Measurements from ENCODE around the gene CHAD. TPM values are rescaled to one million over a fixed set of nuclear protein-coding genes. Genes with fewer than 3 reads are reported as not detected.

CHAD gene
- total RNA-seq, 1 experiment from 2014 or later, result 0.09 TPM

DNA sequence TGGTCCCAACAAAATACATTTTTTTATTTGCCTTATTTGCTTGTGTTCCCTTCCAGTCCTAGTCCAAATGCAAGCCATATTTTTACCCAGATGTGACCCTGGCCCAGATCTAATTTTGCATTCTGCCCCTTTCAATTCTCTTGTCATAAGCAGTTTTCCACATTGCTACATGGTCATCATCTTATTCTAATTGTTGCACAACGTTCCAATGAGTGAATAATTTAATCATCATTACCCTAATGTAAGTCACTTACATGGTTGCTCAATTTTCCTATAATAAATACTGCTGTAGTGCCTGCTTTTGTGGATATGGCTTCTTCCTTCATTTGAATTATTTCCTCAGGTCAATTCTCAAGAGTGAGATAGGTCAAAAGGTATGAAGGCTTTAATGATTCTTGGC lies 22.8 kb upstream of the CHAD start:
- Mint-ChIP-seq H3K27me3 (ENCODE audit: low read depth) (no peaks in the 10 kb centered on the region), H3K27ac (no peak overlapping the region), H3K36me3 (no peaks in the 10 kb centered on the region), H3K4me3 (no peak overlapping the region), H3K9me3 (no peaks in the 10 kb centered on the region), H3K4me1 (no peaks in the 10 kb centered on the region)
- ChIA-PET POLR2A (no interaction called here), CTCF (interaction anchor here (1.8 kb wide), 1 partner anchor 10 kb away, joined by 6 read pairs; no protein-coding TSS in a partner anchor)
- DNase-seq (ENCODE audit: low spot score) (no peak), ATAC-seq (no peak)
- TF ChIP-seq, protein P1, sequence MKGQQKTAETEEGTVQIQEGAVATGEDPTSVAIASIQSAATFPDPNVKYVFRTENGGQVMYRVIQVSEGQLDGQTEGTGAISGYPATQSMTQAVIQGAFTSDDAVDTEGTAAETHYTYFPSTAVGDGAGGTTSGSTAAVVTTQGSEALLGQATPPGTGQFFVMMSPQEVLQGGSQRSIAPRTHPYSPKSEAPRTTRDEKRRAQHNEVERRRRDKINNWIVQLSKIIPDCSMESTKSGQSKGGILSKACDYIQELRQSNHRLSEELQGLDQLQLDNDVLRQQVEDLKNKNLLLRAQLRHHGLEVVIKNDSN (CRISPR knock-in tag; IDR thresholded peaks at IDR 0.05), result no peak
- TF ChIP-seq NR3C1 (CRISPR knock-in tag; conservative IDR thresholded peaks at IDR 0.05; ENCODE audit: low read depth), result no peak
- TF ChIP-seq, protein P2, sequence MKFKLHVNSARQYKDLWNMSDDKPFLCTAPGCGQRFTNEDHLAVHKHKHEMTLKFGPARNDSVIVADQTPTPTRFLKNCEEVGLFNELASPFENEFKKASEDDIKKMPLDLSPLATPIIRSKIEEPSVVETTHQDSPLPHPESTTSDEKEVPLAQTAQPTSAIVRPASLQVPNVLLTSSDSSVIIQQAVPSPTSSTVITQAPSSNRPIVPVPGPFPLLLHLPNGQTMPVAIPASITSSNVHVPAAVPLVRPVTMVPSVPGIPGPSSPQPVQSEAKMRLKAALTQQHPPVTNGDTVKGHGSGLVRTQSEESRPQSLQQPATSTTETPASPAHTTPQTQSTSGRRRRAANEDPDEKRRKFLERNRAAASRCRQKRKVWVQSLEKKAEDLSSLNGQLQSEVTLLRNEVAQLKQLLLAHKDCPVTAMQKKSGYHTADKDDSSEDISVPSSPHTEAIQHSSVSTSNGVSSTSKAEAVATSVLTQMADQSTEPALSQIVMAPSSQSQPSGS (CRISPR knock-in tag; IDR thresholded peaks at IDR 0.05; ENCODE audit: borderline replicate concordance, low read depth), result no peak
- TF ChIP-seq, protein P3, sequence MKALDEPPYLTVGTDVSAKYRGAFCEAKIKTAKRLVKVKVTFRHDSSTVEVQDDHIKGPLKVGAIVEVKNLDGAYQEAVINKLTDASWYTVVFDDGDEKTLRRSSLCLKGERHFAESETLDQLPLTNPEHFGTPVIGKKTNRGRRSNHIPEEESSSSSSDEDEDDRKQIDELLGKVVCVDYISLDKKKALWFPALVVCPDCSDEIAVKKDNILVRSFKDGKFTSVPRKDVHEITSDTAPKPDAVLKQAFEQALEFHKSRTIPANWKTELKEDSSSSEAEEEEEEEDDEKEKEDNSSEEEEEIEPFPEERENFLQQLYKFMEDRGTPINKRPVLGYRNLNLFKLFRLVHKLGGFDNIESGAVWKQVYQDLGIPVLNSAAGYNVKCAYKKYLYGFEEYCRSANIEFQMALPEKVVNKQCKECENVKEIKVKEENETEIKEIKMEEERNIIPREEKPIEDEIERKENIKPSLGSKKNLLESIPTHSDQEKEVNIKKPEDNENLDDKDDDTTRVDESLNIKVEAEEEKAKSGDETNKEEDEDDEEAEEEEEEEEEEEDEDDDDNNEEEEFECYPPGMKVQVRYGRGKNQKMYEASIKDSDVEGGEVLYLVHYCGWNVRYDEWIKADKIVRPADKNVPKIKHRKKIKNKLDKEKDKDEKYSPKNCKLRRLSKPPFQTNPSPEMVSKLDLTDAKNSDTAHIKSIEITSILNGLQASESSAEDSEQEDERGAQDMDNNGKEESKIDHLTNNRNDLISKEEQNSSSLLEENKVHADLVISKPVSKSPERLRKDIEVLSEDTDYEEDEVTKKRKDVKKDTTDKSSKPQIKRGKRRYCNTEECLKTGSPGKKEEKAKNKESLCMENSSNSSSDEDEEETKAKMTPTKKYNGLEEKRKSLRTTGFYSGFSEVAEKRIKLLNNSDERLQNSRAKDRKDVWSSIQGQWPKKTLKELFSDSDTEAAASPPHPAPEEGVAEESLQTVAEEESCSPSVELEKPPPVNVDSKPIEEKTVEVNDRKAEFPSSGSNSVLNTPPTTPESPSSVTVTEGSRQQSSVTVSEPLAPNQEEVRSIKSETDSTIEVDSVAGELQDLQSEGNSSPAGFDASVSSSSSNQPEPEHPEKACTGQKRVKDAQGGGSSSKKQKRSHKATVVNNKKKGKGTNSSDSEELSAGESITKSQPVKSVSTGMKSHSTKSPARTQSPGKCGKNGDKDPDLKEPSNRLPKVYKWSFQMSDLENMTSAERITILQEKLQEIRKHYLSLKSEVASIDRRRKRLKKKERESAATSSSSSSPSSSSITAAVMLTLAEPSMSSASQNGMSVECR (CRISPR knock-in tag; IDR thresholded peaks at IDR 0.05; ENCODE audit: borderline replicate concordance), result no peak
- no peak for TF ChIP-seq CREB1 (CRISPR knock-in tag; IDR thresholded peaks at IDR 0.05)
- no peak for TF ChIP-seq NFYB (CRISPR knock-in tag; conservative IDR thresholded peaks at IDR 0.05; ENCODE audit: low read depth)

DNA sequence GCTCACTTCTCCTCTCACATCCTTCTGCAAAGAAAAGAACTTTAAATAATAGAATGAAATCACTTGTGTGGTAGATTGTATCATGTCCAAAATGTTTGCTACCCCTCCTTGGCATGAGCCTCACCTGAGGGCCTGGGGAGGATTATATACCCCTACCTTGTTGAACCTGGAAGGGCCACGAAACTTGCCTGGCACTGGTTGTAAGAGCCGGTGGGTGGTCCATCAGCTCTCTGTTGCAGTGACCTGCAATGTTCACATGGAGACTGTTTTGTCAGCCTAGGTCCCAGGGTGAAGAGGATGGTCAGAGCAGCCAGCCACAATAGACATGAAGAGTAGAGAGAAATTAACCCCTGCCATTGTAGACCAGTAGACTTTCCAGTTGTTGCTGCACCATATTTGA lies 20.2 kb upstream of the CHAD start:
- Mint-ChIP-seq H3K27me3 (ENCODE audit: low read depth) (no peaks in the 10 kb centered on the region), H3K9me3 (no peaks in the 10 kb centered on the region), H3K36me3 (peaks cover 9% of the 10 kb centered on the region; the same call in 1 of the 2 replicates), H3K27ac (no peak overlapping the region), H3K4me1 (no peaks in the 10 kb centered on the region), H3K4me3 (no peak overlapping the region)
- ChIA-PET CTCF (interaction anchor here (1.0 to 4.4 kb wide), 4 partner anchors 9 to 127 kb away, joined by 4 to 18 read pairs (median 4); no protein-coding TSS in a partner anchor), POLR2A (interaction anchor here (0.6 kb wide), 1 partner anchor 1863 kb away, joined by 3 read pairs; no protein-coding TSS in a partner anchor)
- TF ChIP-seq OVOL2 (CRISPR knock-in tag; IDR thresholded peaks at IDR 0.05; ENCODE audit: borderline replicate concordance), result no peak
- no peak for TF ChIP-seq TP53 (CRISPR knock-in tag; IDR thresholded peaks at IDR 0.05)
- TF ChIP-seq ZNF232 (CRISPR knock-in tag; IDR thresholded peaks at IDR 0.05), result no peak
- TF ChIP-seq, protein P4, sequence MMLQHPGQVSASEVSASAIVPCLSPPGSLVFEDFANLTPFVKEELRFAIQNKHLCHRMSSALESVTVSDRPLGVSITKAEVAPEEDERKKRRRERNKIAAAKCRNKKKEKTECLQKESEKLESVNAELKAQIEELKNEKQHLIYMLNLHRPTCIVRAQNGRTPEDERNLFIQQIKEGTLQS (CRISPR knock-in tag; conservative IDR thresholded peaks at IDR 0.05), result no peak
- TF ChIP-seq, protein P5, sequence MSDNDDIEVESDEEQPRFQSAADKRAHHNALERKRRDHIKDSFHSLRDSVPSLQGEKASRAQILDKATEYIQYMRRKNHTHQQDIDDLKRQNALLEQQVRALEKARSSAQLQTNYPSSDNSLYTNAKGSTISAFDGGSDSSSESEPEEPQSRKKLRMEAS (CRISPR knock-in tag; IDR thresholded peaks at IDR 0.05), result no peak
- no peak for TF ChIP-seq FOXJ3 (CRISPR knock-in tag; IDR thresholded peaks at IDR 0.05; ENCODE audit: borderline replicate concordance)
- no peak for TF ChIP-seq SP1 (CRISPR knock-in tag; conservative IDR thresholded peaks at IDR 0.05)
- TF ChIP-seq, protein P6, sequence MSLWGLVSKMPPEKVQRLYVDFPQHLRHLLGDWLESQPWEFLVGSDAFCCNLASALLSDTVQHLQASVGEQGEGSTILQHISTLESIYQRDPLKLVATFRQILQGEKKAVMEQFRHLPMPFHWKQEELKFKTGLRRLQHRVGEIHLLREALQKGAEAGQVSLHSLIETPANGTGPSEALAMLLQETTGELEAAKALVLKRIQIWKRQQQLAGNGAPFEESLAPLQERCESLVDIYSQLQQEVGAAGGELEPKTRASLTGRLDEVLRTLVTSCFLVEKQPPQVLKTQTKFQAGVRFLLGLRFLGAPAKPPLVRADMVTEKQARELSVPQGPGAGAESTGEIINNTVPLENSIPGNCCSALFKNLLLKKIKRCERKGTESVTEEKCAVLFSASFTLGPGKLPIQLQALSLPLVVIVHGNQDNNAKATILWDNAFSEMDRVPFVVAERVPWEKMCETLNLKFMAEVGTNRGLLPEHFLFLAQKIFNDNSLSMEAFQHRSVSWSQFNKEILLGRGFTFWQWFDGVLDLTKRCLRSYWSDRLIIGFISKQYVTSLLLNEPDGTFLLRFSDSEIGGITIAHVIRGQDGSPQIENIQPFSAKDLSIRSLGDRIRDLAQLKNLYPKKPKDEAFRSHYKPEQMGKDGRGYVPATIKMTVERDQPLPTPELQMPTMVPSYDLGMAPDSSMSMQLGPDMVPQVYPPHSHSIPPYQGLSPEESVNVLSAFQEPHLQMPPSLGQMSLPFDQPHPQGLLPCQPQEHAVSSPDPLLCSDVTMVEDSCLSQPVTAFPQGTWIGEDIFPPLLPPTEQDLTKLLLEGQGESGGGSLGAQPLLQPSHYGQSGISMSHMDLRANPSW (CRISPR knock-in tag; conservative IDR thresholded peaks at IDR 0.05; ENCODE audit: low read depth), result no peak
- DNase-seq (ENCODE audit: low spot score) (no peak), ATAC-seq (no peak)
